ENCODE results near the gene KIRREL2. TPM values are rescaled to one million over a fixed set of nuclear protein-coding genes. Genes with fewer than 3 reads are reported as not detected.
A peak's percentile ranks its signal among the peaks of the same experiment; 100 is the strongest.

Gene KIRREL2
- total RNA-seq, 1 experiment from 2014 or later = 3.1 TPM

GRCh38 chr19:35858311-35858710, 1.6 kb downstream of the KIRREL2 start:
- Mint-ChIP-seq H3K9me3 (no peaks in the 10 kb centered on the region; a peak in 1 of 5 replicates), H3K27ac (no peak overlapping the region)
- peaks cover 7% of the 10 kb centered on the region; the same call in 1 of the 2 replicates for H3K27me3 ChIP-seq (ENCODE audit: insufficient read depth, low read length)

More at GRCh38 chr19:35858311-35858710, 1.6 kb downstream of the KIRREL2 start:
- Histone ChIP-seq H2BK12ac (ENCODE audit: insufficient read length, low read depth, low read length) (no peak overlapping the region), H3K4me2 (ENCODE audit: insufficient read depth, insufficient read length, low read length) (no peak overlapping the region), H3K56ac (ENCODE audit: insufficient read length, low read depth, low read length) (no peak overlapping the region), H4K5ac (ENCODE audit: insufficient read length, low read depth, low read length) (no peak overlapping the region), H2AK5ac (ENCODE audit: insufficient read length, low read length) (no peak overlapping the region), H3K27ac (ENCODE audit: insufficient read length, low read depth, low read length) (no peak overlapping the region), H4K8ac (replicated peaks; ENCODE audit: insufficient read length, low read depth, low read length) (no peak overlapping the region), H3K4me1 (ENCODE audit: insufficient read depth, low read length) (no peaks in the 10 kb centered on the region; the same call in 1 of the 2 replicates), H3K14ac (ENCODE audit: insufficient read depth, low read length) (no peak overlapping the region), H2BK5ac (ENCODE audit: insufficient read length, low read length) (no peak overlapping the region), H3T11ph (ENCODE audit: low read length) (no peak overlapping the region), H3K23me2 (ENCODE audit: insufficient read length, low read depth, low read length, poor library complexity, severe bottlenecking) (peaks cover 22% of the 10 kb centered on the region), H3K9ac (ENCODE audit: extremely low read depth, insufficient read length, low read length) (no peak overlapping the region), H3K23ac (ENCODE audit: insufficient read length, low read depth, low read length) (no peak overlapping the region), H4K20me1 (ENCODE audit: control insufficient read depth, insufficient read depth, insufficient read length) (peaks cover 3% of the 10 kb centered on the region), H2AFZ (ENCODE audit: low read length) (no peak overlapping the region), H4K91ac (ENCODE audit: insufficient read length, low read depth, low read length) (no peak overlapping the region), H2BK120ac (ENCODE audit: low read depth, low read length, poor library complexity, severe bottlenecking) (no peak overlapping the region), H3K9me3 (ENCODE audit: control insufficient read depth, low read depth, low read length) (no peaks in the 10 kb centered on the region), H3K79me1 (ENCODE audit: insufficient read depth, low read depth, low read length, poor library complexity, severe bottlenecking) (no peaks in the 10 kb centered on the region), H3K79me2 (ENCODE audit: insufficient read depth, low read length) (no peaks in the 10 kb centered on the region), H2BK20ac (ENCODE audit: low read depth, low read length, poor library complexity, severe bottlenecking) (no peak overlapping the region), H3K4ac (ENCODE audit: low read depth, low read length) (no peak overlapping the region), H2BK15ac (ENCODE audit: low read depth, low read length) (no peak overlapping the region), H3K18ac (ENCODE audit: insufficient read length, low read depth, low read length) (no peak overlapping the region)
- DNase-seq = no peak
- Mint-ChIP-seq H3K36me3 (ENCODE audit: insufficient read depth in 1 of 3, low read depth in 3 of 3) (no peaks in the 10 kb centered on the region; a peak in 1 of 7 replicates), H3K4me1 (peaks cover 13 to 27% of the 10 kb centered on the region in 2 experiments), H3K4me3 (peak overlapping the region in 1 of 2 experiments; percentile 30; a peak in 1 of 5 replicates), H3K27me3 (ENCODE audit: low read depth) (peaks cover 92% of the 10 kb centered on the region)
- WGBS (ENCODE audit: extremely low coverage, insufficient read length, low lambda C conversion rate) = no CpG with 5 or more reads among the region's 6 CpGs
- TF ChIP-seq, protein P1, sequence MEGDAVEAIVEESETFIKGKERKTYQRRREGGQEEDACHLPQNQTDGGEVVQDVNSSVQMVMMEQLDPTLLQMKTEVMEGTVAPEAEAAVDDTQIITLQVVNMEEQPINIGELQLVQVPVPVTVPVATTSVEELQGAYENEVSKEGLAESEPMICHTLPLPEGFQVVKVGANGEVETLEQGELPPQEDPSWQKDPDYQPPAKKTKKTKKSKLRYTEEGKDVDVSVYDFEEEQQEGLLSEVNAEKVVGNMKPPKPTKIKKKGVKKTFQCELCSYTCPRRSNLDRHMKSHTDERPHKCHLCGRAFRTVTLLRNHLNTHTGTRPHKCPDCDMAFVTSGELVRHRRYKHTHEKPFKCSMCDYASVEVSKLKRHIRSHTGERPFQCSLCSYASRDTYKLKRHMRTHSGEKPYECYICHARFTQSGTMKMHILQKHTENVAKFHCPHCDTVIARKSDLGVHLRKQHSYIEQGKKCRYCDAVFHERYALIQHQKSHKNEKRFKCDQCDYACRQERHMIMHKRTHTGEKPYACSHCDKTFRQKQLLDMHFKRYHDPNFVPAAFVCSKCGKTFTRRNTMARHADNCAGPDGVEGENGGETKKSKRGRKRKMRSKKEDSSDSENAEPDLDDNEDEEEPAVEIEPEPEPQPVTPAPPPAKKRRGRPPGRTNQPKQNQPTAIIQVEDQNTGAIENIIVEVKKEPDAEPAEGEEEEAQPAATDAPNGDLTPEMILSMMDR (conservative IDR thresholded peaks at IDR 0.05) = no peak
